ENCODE results near the gene DCAF6. TPM values are rescaled to one million over a fixed set of nuclear protein-coding genes. Genes with fewer than 3 reads are reported as not detected.
"Not testable (repeated sequence)": the region's sequence is repeated elsewhere in the genome, so short reads cannot be mapped to it uniquely, and the experiment has no call there.

The DCAF6 gene
- total RNA-seq, 1 donor from 2014 or later, result 118 TPM

GRCh38 chr1:168019407-168019806 lies 82.9 kb downstream of the DCAF6 start:
- DNase-seq (ENCODE audit: low read depth), result no peak

- no peak for DNase-seq (ENCODE audit: low read depth)
Observed at GRCh38 chr1:168031198-168031597, 94.7 kb downstream of the DCAF6 start.

- DNase-seq (ENCODE audit: low read depth), result no peak
Observed at GRCh38 chr1:168031627-168032026, 95.1 kb downstream of the DCAF6 start.

DNA sequence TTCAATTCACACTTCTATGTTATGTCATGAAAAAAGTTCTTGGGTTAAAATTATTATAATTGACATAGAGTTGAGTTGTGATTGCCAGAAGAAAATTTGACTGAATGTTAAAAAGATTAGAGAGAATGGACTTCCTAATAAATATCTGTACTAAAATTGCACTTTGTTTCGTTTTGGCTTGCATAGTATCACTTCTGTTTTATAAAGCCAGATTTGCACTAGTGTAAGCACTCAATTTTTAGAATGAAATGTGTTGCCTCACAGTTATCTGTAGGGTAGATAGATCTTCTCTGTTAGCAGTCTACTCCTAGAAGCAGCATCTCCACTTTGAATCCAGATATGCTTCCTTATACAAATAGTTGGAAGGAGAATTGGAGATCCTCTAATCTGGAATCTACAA lies 95.5 kb downstream of the DCAF6 start:
- DNase-seq (ENCODE audit: low read depth), result no peak

DNA sequence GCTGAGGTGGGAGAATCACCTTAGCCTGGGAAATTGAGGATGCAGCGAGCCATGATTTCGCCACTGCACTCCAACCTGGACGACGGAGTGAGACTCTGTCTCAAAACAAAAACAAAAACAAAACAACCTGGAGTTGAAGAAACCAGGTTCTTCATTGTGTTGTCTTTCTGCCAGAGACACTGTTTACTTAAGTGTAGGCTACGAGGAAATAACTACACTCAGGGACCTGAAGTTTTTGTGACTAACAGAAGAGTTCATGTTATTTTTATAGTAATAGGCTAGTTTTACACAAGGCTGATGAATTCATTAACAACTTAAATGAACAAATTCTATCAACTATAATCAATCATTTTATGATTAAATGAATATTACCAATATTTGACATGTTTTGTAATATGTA lies 98.9 kb downstream of the DCAF6 start:
- no peak for DNase-seq (ENCODE audit: low read depth)

DNA sequence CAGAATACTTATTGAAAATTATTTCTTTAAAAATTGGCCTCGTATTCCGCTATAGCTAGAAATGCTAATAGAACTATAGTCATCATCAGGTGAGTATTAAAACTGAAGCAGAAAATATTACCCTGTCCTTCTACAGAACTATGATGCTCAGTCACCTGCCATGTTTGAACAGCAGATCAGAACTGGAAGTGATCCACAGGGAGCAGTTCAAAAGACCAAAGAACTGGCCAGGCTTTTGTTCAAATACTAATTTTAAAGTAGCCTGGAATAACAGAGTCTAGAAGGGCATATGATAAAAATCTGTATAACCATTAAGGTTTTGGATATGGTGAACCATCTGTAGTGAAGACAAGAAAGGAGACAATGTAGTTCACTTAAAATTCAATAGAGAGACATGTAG lies 105.9 kb downstream of the DCAF6 start:
- DNase-seq (ENCODE audit: low read depth), result no peak

GRCh38 chr1:168045311-168045710 lies 108.8 kb downstream of the DCAF6 start:
- DNase-seq (ENCODE audit: low read depth), result peak; percentile 46

GRCh38 chr1:168050307-168050706 lies 113.8 kb downstream of the DCAF6 start:
- no peak for DNase-seq (ENCODE audit: low read depth)

DNA sequence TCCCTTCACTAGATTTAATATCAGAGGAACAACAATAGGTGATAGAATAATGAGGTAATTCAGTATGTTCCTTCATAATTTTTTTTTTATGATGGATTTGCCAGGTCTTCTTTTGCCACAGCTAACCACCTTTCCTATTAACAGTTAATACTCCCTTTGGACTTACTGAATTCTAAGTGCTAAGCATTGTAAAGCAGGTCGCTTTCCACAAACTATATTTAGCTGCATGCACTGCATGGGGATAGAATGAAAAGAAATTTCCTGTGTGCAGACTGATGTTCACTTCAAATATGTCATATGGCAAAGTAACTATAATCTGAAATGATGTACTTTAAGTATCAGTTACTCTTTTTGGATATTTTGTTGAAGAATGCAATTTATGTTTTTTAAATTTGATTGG lies 114.4 kb downstream of the DCAF6 start:
- no peak for DNase-seq (ENCODE audit: low read depth)

- DNase-seq (ENCODE audit: low read depth), result no peak
Observed at GRCh38 chr1:168053681-168054080, 117.2 kb downstream of the DCAF6 start.

GRCh38 chr1:168054117-168054516 lies 117.6 kb downstream of the DCAF6 start:
- no peak for DNase-seq (ENCODE audit: low read depth)

- DNase-seq (ENCODE audit: low read depth), result not testable (repeated sequence)
Observed at GRCh38 chr1:168056152-168056551, 119.7 kb downstream of the DCAF6 start.

- DNase-seq (ENCODE audit: low read depth), result no peak
Observed at GRCh38 chr1:168057355-168057754, 120.9 kb downstream of the DCAF6 start.

DNA sequence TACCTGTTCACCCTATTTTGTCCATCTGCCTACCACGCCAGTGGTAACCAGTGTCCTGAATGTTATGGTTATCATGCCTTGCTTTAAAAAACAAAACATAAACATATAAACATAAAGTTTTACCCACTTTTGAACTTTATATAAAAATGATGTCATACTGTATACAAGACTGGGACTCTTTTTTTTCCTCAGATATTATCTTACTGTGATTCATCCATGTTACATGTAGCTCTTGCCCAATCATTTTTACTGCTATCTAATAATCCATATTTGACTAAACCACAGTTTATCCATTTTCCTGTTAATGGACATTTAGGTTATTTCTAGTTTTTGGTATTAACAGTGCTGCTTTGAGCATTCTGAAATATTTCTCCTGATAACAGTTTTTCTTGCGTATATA lies 121.4 kb downstream of the DCAF6 start:
- no peak for DNase-seq (ENCODE audit: low read depth)

GRCh38 chr1:168064216-168064615 lies 127.7 kb downstream of the DCAF6 start:
- DNase-seq (ENCODE audit: low read depth), result no peak

GRCh38 chr1:168065506-168065905 lies 129.0 kb downstream of the DCAF6 start:
- DNase-seq (ENCODE audit: low read depth), result no peak

DNA sequence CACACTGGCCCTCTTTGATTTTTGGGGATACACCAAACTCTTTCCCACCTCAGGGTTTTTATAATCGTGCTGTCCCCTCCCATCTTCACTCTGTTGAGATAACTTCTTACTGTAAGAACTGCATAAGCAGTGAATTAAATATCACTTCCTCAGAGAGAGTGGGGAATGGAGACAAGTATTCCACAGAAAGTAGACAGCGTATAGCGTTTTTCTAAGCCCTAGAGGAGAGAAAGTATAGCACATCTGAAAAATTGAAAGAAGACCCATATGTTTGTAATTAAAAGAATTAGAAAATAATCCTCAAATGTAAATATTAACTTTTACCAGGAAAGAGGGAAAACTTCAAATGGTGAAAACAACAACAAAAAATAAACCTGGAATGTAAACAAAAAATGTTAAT lies 132.9 kb downstream of the DCAF6 start:
- no peak for DNase-seq (ENCODE audit: low read depth)

- peak; percentile 22 for DNase-seq (ENCODE audit: low read depth)
Observed at GRCh38 chr1:168079761-168080160, 143.3 kb downstream of the DCAF6 start.

GRCh38 chr1:168081373-168082007 lies 145.0 kb downstream of the DCAF6 start:
- DNase-seq (ENCODE audit: low read depth), result no peak

GRCh38 chr1:168082008-168082876 lies 145.8 kb downstream of the DCAF6 start:
- peak; percentile 83 for DNase-seq (ENCODE audit: low read depth)

DNA sequence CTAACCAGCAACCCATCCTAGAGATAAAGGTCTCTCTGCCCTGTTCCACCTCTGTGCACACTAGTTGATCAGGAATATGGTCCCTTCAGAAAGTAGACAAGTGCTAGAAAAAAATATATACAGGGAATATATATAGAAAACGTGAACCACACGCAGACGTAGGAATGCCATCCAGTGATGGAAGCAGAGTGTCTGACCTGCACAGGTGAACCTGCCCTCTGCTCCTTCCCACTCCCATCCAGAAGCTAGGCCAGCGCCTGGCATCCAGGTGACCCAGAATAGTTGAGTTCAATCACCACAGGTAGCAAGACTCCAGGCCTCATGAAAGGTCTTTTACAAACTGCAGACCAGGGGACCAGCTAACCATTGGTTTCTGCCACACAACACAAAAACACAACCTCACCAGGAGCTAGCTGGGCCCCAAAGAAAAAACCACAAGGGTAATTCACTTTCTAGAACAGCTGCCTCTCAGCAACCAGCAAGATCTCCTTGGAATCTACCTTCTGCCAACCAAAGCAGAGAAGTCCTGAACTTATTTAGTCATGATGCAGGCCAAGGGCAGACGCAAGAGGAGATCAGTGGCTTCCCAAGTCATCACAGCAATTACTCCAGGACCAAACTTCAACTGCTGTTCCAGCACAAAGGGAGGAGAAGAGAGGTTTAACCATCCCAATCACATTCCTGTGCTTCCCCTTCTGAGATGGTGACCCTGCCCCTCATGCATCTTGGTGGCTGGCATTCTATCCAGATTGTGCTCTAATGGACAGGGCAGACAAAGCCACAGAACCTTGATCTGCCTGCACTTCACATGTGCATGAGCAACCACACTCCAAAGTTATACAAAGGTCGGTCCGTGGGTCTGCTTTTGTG lies 147.2 kb downstream of the DCAF6 start:
- peak; percentile 65 for DNase-seq (ENCODE audit: low read depth)
